Hematopoietic multipotent progenitor cell treated with erythropoietin and hydrocortisone succinate and interleukin-3 and kit ligand, for 8 days (in vitro differentiated cells): ENCODE measurements around the gene FCHSD1.

Experiments used
- DNase-seq: peaks from one replicate; pipeline ENCODE4 v3.0.0-alpha.2; 2015

The FCHSD1 gene

DNA sequence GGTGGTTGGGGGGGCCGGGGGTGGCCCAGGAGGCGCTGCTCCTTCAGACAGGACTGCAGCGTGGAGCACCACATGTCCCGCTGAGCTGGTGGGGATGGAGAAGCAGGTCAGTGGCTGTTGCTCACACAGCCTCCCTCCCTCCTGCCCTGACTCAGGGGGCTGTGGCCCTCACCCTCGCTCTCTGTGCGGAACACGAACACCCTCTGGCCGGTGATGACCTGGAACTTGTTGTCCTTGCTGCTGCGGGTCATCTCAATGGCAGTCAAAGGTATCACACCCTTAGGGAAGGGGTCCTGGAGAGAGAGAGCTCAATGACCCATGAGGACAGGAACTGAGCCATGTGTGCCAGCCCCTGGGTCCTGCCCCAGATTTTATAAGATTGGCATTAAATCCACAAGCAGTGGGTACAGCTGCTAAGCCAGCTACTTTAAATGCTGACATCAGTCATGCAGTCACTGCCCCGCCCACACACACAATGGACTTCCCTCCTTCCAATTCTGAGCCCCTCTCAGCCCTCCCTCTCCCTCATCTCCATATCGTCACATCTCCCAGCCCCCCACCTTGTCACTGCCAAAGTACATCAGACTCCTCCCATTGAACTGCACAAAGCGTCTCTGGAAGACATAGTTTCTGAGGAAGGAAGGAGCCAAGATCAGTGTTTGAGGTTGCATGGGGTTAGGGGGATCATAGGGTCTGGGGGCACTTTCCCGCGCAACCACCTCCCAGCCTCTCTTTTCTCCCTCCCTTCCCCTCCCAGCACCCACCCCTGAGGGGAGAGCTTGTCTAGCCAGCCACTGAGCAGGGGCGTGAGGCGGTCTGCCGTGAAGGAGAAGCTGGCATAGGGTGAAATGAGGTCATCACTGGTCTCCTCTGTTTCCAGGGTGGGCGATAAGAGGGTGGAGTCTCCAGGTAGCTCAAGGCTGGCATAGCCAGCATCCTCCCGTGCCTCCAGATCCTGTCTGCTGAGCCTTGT is 21.9 kb upstream of the FCHSD1 start:
- no peak for DNase-seq

DNA sequence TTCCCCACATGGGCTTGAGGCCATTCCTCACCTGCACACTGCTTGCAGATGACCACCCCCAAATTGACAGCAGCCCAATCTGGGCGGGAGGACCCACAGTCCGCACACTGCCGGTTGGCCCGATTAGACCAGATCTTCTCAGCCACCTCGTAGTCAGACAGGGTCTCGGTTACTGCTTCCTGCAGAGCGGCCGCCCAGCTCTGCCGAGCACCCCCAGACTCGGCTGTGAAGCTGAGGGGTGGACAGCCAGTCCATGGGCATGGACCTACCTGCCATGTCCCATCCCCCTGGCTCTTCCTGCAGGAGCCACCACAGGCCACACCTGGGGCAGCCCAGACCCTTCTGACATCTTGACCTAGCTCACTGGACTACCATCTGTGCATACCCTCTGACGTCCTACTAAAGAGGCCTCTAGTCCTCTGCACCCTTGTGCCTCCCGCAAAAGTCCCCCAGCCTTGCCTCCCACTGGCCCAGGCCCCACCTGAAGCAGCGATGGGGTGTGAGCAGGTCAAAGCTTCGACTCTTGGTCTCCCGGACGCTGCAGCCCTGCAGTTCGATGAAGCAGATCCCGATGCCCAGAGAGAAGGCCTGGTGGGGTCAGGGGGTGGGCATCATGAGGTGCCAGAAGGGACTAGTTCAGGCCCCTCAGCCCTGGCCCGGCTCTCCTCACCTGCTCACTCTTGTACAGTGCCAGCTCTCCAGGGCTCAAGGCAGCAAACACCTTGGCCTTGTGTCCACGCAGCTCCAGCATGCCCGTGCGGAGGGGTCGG is 21.0 kb upstream of the FCHSD1 start:
- DNase-seq, result no peak

DNA sequence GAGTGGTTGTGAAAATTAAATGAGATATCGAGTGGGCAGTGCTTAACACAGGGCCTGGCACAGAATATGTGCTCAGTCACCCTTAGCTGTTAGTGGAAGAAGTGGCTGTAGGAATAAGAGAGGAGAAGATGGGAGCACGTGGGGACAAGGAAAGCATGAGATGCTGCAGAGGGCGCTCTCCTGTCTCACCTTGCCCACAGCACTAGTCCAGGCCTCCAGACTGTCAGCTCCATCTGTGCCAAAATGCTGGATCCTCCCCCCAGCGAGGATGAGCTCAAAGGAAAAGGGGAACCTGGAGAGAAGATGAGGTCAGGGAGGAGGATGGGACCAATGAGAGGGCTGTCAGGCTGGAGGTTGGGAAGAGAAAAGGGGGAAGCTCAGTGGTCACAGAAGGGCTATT is 18.3 kb upstream of the FCHSD1 start:
- DNase-seq, result no peak

DNA sequence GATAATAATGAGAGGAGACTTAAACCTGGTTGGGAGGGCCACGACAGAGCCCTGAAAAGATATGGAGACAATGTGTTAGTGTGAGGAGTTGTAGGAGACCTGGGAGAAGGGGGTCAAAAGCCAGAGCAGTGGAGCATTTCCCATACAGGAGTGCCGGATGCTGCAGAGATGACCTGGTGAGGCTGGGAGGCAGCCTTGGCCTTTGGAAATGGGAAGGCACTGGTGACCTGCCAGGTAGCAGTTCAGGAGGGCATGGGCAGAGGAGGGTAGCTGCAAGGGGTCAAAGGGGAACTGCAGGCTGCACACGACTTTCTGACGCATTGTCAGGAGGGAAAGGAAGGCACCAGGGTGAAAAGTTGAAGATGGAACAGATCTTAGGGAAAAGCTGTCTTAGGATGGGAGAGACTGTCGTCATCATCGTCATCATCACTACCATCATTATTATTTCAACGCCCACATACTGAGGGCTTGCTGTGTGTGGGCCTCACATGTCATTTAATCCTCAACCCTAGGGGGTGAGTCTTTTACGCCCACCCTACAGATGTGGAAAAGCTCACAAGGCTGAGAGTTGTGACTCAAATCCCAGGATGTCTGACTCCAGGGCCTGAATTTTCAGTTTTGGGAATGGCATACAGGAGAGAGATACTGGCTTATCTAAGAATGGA is 17.5 kb upstream of the FCHSD1 start:
- no peak for DNase-seq

DNA sequence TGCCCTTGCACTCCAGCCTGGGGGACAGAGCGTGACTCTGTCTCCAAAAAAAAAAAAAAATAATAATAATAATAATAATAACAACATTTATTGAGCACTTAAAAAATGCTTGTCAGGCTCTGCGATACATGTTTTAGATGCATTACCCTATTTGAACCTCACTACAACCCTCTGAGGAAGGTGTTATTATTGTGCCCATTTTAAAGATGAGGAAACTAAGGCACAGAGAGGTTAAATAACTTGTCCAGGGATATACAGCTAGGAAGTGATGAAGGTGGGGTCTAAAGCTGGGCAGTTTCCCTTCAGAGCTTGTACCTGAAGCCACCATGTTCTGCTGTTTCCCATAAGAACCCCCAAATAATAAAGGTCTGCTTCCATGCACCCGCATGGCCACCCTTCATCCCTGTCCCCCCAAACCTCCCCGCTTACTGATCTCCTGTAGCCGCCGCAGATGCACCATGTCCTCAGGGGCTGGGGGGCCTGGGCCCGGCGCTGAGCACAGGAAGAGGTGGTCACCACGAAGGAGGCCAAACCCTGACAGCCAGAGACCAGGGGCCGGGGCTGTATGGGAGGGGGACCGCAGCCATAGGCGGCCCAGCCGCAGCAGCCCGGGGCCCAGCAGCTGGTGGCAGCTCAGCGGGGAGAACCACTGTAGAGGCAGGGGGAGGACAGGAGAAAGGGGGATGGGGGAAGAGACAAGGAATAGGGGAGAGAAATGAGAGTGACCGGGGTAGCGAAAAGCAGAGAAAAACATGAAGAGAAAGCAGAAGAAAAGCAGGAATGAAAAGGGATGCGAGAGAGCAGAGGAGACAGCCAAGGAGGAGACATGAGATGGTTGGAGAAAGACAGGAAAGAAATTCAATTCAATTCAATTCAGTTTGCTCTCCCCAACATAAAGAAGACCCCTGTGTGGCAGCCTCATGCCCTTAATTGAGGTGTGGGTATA is 15.1 kb upstream of the FCHSD1 start:
- DNase-seq, result no peak

DNA sequence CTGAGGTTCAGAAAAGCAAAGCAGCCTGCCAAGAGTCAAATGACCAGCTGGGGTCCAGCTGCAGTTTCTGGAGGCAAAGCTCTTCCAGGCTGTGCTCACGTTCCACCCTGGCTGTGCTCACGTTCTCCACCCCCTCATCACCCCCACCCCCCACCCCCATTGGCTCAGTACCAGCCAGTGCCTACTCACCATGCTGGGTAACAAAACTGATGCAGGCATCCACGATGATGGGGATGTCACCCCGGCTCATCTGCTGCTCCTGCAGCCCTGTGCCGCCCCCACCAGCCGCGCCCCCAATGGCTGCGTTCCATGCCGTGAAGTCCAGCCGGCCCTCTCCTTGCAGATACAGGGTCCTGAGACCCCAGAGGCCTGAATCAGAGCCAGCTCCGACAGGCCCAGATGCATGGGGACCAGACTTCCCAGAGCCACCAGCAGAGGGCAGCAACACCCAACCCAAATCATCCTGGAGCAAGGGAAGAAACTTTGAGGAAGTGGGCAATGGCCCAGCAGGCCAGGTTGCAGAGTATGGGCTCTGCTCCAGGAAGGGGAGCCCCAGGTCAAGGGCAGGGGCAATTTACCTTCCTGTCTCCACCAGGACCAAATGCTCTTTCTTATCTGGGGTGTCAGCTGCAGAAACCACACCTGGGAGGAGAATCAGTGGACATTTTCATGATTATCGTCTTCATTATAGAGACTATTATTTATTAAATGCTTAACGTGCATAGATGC is 13.7 kb upstream of the FCHSD1 start:
- peak; percentile 76 for DNase-seq

DNA sequence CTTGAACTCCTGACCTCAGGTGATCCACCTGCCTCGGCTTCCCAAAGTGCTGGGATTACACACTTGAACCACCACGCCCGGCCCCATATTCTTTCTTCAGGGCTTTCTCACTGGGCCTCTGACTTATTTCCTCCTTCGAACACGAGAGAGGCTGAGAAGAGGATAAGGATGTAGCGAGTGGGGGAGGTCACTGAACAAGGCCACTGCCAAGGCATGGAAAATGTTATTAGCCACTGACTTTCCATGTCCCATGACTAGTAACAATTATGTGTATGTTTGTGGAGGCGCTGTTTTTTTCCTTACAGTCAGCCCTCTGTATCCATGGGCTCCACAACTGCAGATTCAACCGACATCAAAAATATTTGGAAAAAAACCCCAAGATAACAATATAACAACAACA is 12.3 kb upstream of the FCHSD1 start:
- DNase-seq, result no peak

DNA sequence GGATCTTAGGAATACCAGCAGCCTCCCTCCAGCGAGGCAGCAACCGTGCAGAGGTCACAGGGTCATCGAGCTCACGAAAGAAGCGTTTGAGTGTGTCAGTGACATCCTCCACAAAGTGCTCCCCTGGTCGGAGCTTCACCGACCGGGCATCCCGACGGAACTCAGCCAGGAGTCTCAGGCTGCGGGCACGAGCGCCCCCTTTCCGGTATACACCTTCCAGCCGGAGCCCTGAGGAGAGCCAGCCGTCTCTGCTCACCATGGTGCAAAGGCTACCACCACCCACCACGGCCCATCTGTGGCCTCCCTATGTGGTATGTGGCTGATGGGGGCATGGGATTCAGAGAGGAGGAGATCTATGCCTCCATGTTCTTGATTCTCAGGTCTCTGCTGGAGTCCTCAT is 10.8 kb upstream of the FCHSD1 start:
- no peak for DNase-seq

DNA sequence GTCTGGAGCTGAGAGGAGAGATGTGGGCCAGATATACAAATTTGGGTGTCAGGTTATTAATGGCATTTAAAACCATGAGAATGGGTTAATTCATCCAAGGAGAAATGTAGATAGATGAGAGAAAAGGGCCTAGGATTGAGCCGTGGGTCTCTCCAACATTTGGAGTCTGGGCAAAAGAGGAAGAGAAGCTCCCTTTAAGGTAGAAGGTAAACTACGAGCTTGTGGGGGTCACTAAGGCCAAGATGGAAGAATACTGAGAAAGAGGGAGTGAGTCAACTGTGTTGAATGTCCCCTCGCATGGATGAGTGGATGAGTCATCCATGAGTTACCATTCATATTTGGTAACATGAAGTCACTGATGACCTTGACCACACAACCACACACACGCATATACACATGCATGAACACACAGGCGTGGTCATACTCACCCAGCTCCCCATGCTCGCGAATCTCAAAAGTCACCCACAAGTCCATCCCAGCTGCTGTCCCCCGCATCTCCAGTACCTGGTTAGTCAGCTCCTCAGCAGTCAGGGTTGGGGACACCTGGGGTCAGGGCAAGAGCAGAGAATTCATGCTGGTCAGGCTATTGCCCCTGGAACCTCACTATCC is 6.8 kb upstream of the FCHSD1 start:
- DNase-seq, result no peak

DNA sequence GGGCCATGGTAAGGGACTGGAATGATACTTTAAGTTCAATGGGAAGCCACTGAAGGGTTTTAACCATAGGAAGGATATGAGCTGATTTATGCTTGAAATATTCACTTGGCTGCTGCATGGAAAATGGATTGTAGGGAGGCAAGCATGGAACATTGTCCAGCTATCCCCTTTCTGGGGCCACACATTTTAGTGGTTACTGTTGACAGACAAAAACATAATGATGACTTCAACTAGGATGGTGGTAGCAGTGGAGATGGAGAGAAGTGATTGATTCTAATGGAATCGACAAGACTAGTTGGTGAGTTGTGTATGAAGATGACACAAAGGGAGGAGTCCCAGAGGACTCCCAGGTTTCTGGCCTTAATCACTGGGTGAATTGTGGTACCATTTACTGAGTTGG is 6.2 kb upstream of the FCHSD1 start:
- no peak for DNase-seq

DNA sequence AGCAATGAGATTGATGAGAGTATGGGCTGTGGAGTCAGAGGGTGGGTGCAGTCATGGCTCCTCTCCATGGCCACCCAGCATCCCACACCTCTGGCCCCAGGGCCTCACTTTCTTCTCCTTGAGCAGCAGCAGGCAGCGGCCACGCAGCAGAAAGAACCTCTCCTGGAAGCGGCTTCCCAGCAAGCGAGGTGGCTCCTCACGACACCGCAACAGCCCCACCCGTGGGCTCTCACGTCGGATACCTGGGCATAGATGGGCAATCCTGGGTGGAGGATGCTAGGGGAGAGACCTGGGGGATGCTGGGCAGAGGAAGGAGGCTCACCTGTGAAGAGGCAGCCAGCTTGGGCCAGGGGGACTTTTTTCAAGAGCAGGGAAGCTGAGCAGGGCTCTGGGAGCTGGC is 5.2 kb upstream of the FCHSD1 start:
- DNase-seq, result no peak

DNA sequence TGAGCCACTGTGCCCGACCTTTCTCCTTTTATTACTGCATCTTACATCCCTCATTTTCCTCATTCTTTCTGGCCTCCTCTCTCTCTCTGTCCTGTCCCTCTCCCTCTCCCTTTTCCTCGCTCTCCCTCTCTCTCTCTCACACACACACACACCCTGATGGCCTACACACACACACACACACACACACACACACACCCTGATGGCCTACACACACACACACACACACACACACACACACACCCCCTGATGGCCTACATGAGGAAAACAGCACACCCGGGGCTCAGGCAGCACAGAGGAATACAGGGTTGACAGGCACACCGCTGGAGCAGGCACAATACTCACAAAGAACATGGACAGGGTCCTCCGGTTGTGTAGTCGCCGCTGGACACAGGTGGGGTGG is 3.8 kb upstream of the FCHSD1 start:
- no peak for DNase-seq

DNA sequence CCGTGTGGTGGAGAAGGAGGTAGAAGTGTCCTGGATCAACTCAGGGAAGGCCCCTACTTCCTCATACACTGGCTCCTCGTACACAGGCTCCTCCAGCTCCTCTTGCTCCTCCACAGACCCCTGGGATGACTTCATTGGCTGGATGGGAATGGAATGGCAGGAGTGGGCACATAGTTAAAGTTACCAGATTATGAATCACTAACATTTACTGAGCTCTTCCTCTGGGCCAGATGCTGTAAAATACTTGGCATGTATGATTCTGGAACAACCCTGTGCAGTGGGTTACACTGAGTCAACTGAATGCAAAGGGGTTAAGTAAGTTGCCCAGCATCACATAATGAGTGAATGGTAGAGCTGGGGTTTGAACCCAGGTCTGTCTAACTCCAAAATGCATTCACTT is 3.1 kb upstream of the FCHSD1 start:
- DNase-seq, result no peak

DNA sequence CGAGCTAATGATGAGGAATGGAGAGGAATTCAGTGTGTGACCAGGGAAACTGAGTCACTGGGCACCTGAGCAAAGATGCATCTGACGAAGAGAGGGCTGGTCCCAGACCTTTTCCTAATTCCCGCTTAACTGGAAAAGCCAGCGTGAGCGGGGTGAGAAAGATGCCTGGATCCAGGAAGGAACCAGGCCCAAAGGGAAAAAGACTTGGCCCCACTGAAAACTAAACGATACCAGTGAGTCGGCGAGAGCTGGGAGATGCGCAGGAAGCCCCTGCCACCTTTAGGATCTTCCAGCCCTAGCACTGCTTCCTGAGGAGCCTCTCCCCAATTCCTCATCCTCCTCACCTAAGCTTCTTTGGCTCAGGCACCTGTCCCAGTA is 499 bp upstream of the FCHSD1 start:
- no peak for DNase-seq

DNA sequence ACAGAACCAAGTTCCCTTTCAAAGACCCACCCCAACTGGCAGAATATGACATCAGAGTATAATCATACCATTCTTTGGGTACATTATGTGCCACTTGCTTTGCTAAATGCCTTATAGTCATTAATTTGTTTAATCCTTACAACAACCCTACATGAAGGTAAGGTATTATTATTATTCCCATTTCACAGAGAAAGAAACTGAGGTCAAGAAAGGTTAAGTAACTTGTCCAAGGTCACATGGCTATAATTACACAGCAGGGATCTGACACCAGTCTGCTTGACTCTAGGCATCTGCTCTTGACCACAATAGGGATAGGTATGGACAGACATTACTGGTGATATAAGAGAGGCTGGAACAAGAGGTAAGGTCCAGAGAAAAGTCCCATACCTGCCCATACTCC is 1.2 kb downstream of the FCHSD1 start:
- DNase-seq, result no peak

DNA sequence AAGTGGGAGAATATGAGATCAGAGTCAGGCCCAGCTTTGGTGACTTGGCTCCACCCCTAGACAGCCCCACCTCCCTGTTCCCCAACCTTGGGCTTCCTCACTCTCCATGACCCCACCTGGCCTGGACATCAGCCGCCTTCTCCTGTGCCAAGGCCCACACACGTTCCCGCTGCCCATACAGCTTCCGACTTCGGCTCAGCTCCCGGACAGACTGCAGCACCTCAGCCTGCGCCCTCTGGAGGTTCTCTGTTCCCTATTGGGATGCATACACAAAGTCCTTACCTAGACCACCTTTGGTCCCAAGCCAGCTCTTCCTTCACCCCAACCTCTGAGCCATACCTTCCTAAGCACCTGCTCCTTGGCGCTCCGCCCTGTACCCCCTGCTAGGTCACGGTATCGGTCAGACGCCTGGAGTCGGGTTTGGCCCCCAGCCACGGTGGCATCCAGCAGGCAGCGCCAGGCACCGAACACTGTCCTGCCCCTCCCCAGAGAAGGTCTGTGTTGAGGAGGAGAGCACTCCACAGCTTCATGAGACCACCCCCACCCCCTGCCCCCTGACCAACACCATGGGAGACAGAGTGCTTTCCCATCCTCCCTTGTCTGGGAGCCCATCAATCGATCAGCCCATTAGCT is 2.0 kb downstream of the FCHSD1 start:
- DNase-seq, result no peak

DNA sequence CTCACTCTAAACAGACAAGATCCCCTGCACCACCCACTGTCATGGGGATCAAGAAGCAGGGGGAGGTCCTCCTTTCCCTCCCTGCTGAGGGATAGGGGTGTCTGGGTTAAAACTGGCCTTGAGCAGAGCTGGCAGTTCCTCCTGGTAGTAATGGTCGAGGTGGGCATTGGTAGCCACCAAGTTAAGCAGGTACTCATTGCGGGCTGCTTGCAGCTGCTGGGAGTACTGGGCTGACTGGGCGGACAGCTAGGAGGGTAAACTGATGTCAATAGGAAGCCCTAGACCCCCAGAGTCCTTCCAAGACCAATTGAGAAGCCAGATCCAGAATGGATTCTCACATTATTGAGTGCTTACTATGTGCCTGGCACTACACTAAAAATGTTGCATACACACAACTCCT is 3.4 kb downstream of the FCHSD1 start:
- DNase-seq, result no peak

DNA sequence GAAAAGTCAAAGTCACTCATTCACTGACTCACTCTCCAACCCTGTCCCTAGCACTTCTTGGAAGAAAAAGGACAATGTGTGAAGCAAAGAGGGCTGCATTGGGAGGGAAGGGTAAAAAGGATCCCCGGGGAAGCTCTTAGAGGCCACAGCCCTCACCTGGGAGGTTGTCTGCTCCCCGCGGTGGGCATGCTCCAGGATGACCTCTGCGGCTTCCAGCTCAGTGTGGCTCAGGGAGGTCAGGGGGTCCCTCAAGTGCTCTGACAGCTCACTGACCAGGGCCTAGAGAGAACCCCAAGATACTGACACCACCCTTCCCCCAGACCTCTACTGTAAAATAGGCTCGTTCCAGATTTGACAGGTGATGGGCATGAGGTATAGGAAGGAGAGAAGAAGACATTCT is 4.0 kb downstream of the FCHSD1 start:
- no peak for DNase-seq

DNA sequence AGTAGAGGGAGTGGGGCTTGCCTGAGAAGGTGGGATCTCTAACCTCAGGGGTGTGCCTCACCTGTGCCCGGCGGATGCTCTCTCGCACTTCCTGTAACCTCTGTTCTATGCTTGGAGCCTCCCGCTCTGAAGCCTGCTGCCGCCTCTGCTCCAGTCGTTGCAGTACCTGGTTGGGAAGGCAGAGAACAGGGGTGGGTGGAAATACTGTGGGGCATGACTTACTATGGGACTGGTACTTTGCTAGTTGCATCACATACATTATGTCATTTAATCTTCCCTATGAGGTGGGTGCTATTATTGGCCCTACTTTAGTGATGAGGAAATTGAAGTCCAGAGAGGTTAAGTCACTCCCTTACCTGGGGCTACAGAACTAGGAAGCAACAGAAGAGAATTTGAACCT is 5.2 kb downstream of the FCHSD1 start:
- DNase-seq, result no peak

DNA sequence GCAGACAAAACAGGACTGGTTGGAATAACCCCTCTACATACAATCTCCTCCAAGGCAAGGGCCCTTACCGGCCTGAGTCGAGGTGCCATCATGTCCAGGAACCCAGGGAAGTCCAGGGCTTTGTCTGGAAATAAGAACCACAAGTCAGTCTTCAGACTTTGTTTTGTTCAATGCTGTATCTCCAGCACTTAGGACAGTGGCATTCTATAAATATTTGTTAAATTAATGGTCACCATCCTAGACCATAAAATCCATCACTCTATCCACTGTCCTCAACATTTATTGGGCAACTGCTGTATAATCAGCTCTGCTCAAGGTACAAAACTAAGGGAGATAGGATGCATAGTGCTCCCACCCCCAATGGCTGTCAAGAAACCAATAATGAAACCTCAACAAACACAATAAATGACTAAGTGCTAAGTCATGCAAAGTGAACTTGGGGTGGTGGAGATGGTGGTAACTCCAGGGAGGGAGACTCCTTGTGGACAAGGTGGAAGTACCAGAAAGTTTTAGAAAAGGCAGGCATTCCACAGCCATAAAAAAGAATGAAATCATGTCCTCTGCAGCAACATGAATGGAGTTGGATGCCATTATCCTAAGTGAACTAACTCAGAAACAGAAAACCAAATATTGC is 9.5 kb downstream of the FCHSD1 start:
- peak; percentile 61 for DNase-seq
